Breast epithelium (tissue), 3 donors: ENCODE measurements around the gene EID2B.

Source experiments
- CTCF ChIP-seq, 3 donors: fragments of 450-650 bp; IDR thresholded peaks; one replicate each; pipeline ENCODE4 v1.5.1; 2016 to 2017; ENCODE audit warnings: antibody characterized with exemption in 3 of 3, mild to moderate bottlenecking in 3 of 3, moderate library complexity in 3 of 3
- POLR2A ChIP-seq: fragments of 450-650 bp; IDR thresholded peaks from one replicate; pipeline ENCODE4 v1.6.1; 2016; ENCODE audit warnings: antibody characterized with exemption, mild to moderate bottlenecking, moderate library complexity

DNA sequence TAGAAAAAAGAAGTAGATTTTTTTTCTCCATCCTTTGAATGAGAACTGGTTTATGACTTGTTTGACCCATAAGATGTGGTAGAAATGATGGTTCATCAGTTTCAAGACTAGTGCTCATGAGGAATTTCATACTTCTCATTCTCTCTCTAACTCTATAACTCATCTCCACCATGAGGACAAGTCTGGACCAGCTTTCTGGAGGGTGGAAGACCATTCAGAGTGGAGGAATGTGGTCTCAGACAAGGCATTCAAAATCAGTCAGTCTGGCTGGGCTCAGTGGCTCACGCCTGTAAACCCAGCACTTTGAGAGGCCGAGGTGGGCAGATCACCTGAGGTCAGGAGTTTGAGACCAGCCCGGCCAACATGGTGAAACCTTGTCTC, 10.8 kb upstream of the EID2B start:
- TF ChIP-seq POLR2A (no peak), CTCF (IDR thresholded peaks at IDR 0.05) (no peak)
